ENCODE measurements around the gene MBOAT2. TPM values are rescaled to one million over a fixed set of nuclear protein-coding genes. Genes with fewer than 3 reads are reported as not detected.
"Not testable (repeated sequence)": the region's sequence is repeated elsewhere in the genome, so short reads cannot be mapped to it uniquely, and the experiment has no call there.

MBOAT2 gene
- total and polyA plus RNA-seq, 2 of the 13 experiments (the other 11 are each of a cell fraction or from before 2014, with no cell fraction given), result 0.11 to 0.36 TPM

DNA sequence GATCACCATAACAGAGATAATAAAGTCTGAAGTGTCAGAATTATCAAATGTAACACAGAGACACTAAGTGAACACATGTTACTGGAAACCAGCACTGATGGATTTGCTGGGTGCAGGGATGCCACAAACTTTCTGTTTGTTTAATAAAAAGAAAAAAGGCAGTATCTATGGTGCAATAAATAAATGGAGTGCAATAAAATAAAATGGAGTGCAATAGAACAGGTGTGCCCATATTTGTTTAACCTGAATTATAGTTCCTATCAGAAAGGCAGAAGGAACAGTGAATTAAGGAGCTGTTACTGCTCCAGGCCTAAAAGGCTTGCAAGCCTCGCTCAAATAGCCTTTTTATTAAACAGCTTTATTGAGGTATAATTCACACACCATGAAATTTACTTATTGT, 85.1 kb downstream of the MBOAT2 start:
- DNase-seq (ENCODE audit: low spot score) (no peak), FAIRE-seq (no peak), ATAC-seq (no peak)
- Histone ChIP-seq H3K27me3 (ENCODE audit: control insufficient read depth in 1 of 2, insufficient read depth in 2 of 2, low read length in 2 of 2) (peaks cover 0 to 6% of the 10 kb centered on the region in 2 experiments; a peak in 2 of 5 replicates), H3K4me3 (replicated peaks in 1 of 3; ENCODE audit: insufficient read depth in 1 of 3, low read depth in 2 of 3, low read length in 3 of 3) (no peak overlapping the region), H3K27ac (ENCODE audit: extremely low read length, insufficient read depth, low read length) (no peak overlapping the region), H3K79me2 (ENCODE audit: insufficient read depth, low read length) (no peaks in the 10 kb centered on the region), H3K36me3 (replicated peaks in 1 of 2; ENCODE audit: control insufficient read depth in 1 of 2, insufficient read depth in 2 of 2, low read length in 2 of 2) (no peaks in the 10 kb centered on the region), H4K20me1 (ENCODE audit: insufficient read depth, low read length) (no peaks in the 10 kb centered on the region), H3K9ac (ENCODE audit: insufficient read depth, low read depth, low read length) (no peak overlapping the region), H3K9me3 (ENCODE audit: low read length) (no peaks in the 10 kb centered on the region), H2AFZ (ENCODE audit: low read length) (no peak overlapping the region), H3K4me1 (ENCODE audit: insufficient read depth, low read length) (no peaks in the 10 kb centered on the region), H3K4me2 (ENCODE audit: low read depth, low read length) (no peak overlapping the region)
- CTCF ChIA-PET (ENCODE audit: low intra/inter-chr PET ratio, low total read pairs), result no interaction called here
- BruUV-seq (replicated peaks), result no TSS peak
- WGBS (ENCODE audit: low lambda C conversion rate), result 39% methylated on average over 1 of the region's 1 CpG
- TF ChIP-seq ARNT2 (CRISPR knock-in tag; IDR thresholded peaks at IDR 0.05; ENCODE audit: low read depth), result no peak
- intact Hi-C loops (cut with micrococcal nuclease; ENCODE audit: unreplicated experiment), result no loop called here
- POLR2A ChIA-PET, result no interaction called here
- in situ Hi-C loops (cut with HindIII; ENCODE audit: extremely low pct_ligation_motif_present, low pct_unique_long_range_greater_than_20kb), result no loop called here

GRCh38 chr2:8915941-8916340, 87.5 kb downstream of the MBOAT2 start:
- DNase-seq (ENCODE audit: low spot score) (no peak), ATAC-seq (no peak), FAIRE-seq (no peak)
- TF ChIP-seq PCBP1 (IDR thresholded peaks at IDR 0.05; ENCODE audit: borderline replicate concordance, low read depth, low read length) (no peak), MAFF (IDR thresholded peaks at IDR 0.05; ENCODE audit: low read depth, low read length) (peak; percentile 94), MAFK (conservative IDR thresholded peaks at IDR 0.05 in 1 of 2, IDR thresholded peaks at IDR 0.05 in 1 of 2; ENCODE audit: low read length in 2 of 2) (peak; percentile 95 to 97)
- no TSS peak for BruUV-seq (replicated peaks)
- Histone ChIP-seq H3K4me1 (ENCODE audit: insufficient read depth, low read length) (no peaks in the 10 kb centered on the region), H3K36me3 (replicated peaks in 1 of 2; ENCODE audit: control insufficient read depth in 1 of 2, insufficient read depth in 2 of 2, low read length in 2 of 2) (no peaks in the 10 kb centered on the region), H3K27ac (ENCODE audit: extremely low read length, insufficient read depth, low read length) (no peak overlapping the region), H3K4me2 (ENCODE audit: low read depth, low read length) (no peak overlapping the region), H4K20me1 (ENCODE audit: insufficient read depth, low read length) (no peaks in the 10 kb centered on the region), H3K27me3 (ENCODE audit: control insufficient read depth in 1 of 2, insufficient read depth in 2 of 2, low read length in 2 of 2) (peaks cover 0 to 3% of the 10 kb centered on the region in 2 experiments; a peak in 2 of 5 replicates), H3K4me3 (replicated peaks in 1 of 3; ENCODE audit: insufficient read depth in 1 of 3, low read depth in 2 of 3, low read length in 3 of 3) (no peak overlapping the region), H3K79me2 (ENCODE audit: insufficient read depth, low read length) (no peaks in the 10 kb centered on the region), H2AFZ (ENCODE audit: low read length) (no peak overlapping the region), H3K9me3 (ENCODE audit: low read length) (no peaks in the 10 kb centered on the region), H3K9ac (ENCODE audit: insufficient read depth, low read depth, low read length) (no peak overlapping the region)
- 14% methylated on average over 4 of the region's 4 CpGs for WGBS (ENCODE audit: low lambda C conversion rate)
- ChIA-PET CTCF (ENCODE audit: low intra/inter-chr PET ratio, low total read pairs) (no interaction called here), POLR2A (no interaction called here)
- in situ Hi-C loops (cut with HindIII; ENCODE audit: extremely low pct_ligation_motif_present, low pct_unique_long_range_greater_than_20kb), result no loop called here
- intact Hi-C loops (cut with micrococcal nuclease; ENCODE audit: unreplicated experiment), result no loop called here

DNA sequence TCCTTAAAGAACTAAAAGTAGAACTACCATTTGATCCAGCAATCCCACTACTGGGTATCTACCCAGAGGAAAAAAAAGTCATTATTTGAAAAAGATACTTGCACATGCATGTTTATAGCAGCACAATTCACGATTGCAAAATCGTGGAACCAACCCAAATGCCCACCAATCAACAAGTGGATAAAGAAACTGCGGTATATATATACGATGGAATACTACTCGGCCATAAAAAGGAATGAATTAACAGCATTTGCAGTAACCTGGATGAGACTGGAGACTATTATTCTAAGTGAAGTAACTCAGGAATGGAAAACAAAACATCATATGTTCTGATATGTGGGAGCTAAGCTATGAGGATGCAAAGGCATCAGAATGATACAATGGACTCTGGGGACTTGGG, 89.7 kb downstream of the MBOAT2 start:
- WGBS (ENCODE audit: low lambda C conversion rate), result 54% methylated on average over 5 of the region's 5 CpGs
- H3K36me3 ChIP-seq (replicated peaks in 1 of 2; ENCODE audit: control insufficient read depth in 1 of 2, insufficient read depth in 2 of 2, low read length in 2 of 2); intact Hi-C loops (cut with micrococcal nuclease; ENCODE audit: unreplicated experiment); H3K79me2 ChIP-seq (ENCODE audit: insufficient read depth, low read length); H3K9ac ChIP-seq (ENCODE audit: insufficient read depth, low read depth, low read length); H2AFZ ChIP-seq (ENCODE audit: low read length); CTCF ChIA-PET (ENCODE audit: low intra/inter-chr PET ratio, low total read pairs); H3K27ac ChIP-seq (ENCODE audit: extremely low read length, insufficient read depth, low read length); DNase-seq (ENCODE audit: low spot score); H3K9me3 ChIP-seq (ENCODE audit: low read length); BruUV-seq (replicated peaks); H3K4me1 ChIP-seq (ENCODE audit: insufficient read depth, low read length); H3K4me3 ChIP-seq (replicated peaks in 1 of 3; ENCODE audit: insufficient read depth in 1 of 3, low read depth in 2 of 3, low read length in 3 of 3); H3K27me3 ChIP-seq (ENCODE audit: control insufficient read depth in 1 of 2, insufficient read depth in 2 of 2, low read length in 2 of 2); POLR2A ChIA-PET; ATAC-seq; H3K4me2 ChIP-seq (ENCODE audit: low read depth, low read length); H4K20me1 ChIP-seq (ENCODE audit: insufficient read depth, low read length); in situ Hi-C loops (cut with HindIII; ENCODE audit: extremely low pct_ligation_motif_present, low pct_unique_long_range_greater_than_20kb); FAIRE-seq: not testable (repeated sequence)

Data from HepG2 (cell line).